ENCODE results near the gene ZDHHC14.

DNA sequence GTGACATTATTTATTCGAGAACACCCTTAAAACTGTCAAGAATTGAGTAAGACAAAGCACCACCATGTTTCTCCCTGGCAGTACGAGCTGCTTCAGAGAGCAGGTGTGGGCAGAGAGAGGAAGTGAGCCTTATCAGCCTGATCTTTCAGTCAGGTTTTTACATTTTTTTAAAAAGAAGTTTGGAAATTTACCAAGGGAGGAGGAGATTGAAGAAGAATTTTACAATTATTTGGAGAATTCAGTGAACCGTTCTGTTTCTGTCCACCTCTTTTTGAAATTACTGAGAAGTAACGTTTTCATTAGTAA, 75.5 kb downstream of the ZDHHC14 start:
- TF ChIP-seq CTCF (IDR thresholded peaks at IDR 0.05), result no peak
- TF ChIP-seq POLR2AphosphoS5 (IDR thresholded peaks at IDR 0.05; ENCODE audit: insufficient read depth in 1 of 2, low read depth in 1 of 2), result no peak

All from vagina (tissue), 2 donors.